GM19351 (cell line): ENCODE results near the gene SYP.
"Not testable (repeated sequence)": the region's sequence is repeated elsewhere in the genome, so short reads cannot be mapped to it uniquely, and the experiment has no call there.

ENCODE experiments used
- ATAC-seq: cut with Tn5 transposase; IDR thresholded peaks from one replicate; pipeline ENCODE4 v1.9.1; 2021; ENCODE audit warnings: mild to moderate bottlenecking, moderate library complexity; ENCODE audit not compliant: unreplicated experiment

SYP gene

DNA sequence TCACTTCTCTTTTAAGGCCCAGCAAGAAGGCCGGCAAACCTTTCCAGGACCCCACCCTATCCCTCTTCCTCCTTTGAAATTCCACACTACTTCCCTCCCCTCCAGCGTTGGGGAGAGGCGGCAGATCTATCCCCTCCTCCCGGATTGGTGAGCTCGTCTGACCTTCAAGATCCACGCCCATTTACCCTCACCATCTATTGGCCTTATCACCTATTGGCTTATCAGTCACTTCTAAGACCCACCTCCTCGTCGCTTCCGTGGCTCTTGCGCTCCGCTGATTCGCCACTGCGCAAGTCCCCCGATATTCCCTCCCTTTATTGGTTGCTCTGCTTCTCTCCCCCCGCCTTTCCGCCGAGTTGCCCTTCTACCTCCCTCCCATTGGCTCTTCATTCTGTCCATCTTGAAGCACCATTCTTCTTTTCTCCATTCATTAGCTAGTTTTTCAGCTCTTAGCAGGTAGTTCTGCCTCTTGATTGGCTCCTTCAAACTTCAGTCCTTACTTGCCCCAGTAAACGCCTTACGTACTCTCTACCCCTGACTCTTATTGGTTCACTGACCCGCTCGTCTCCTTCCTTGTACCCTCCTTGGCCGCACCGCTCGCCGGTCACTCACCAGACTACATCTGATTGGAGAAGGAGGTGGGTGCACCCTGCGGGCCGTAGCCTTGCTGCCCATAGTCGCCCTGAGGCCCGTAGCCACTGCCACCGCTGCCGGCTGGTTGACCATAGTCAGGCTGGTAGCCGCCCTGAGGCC is 9.0 kb downstream of the SYP start:
- ATAC-seq, result peak; percentile 88

DNA sequence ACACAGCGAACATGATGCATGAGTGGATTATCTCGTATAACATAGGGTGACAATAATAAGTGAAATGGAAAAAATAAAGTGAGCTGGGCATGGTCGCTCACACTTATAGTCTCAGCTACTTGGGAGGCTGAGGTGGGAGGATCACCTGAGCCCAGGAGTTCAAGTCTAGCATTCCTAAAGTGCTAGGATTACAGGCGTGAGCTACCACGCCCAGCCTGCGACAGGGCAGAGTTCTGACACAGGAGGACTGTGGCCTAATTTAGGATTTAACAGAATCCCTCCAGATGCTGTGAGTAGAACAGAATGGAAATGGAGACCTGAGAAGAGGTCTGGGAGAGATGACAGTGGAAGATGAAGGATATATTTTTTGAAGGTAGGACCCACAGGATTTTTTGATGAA is 10.4 kb downstream of the SYP start:
- ATAC-seq, result no peak

DNA sequence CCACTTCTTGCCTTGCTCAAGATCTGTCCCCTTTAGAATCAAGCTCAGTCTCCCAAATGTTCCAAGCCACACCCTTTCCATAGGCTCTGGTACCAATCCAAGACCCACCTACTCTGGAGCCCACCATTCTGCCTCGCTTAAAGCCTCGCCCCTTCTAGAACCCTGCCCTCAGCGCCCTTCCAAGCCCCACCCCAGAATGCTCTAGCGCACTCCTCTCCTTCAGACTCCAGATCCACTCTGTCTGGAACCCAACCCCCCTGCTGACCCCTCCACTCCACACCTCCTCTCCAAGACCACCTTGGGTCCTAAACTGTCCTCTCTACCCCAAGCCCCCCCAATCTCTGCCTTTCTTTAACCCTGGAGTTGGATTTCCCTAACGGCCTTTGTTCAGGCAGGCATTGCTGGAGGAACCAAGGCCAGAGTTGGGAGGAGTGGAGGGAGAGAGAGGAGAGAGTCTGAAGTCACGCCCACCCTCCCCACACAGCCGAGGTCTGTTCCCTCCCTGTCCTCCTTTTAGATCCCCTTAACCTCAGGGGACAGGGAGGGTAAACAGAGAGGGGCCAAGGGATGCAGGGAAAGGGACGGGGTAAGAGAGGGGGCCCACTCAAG is 11.4 kb downstream of the SYP start:
- ATAC-seq, result no peak

DNA sequence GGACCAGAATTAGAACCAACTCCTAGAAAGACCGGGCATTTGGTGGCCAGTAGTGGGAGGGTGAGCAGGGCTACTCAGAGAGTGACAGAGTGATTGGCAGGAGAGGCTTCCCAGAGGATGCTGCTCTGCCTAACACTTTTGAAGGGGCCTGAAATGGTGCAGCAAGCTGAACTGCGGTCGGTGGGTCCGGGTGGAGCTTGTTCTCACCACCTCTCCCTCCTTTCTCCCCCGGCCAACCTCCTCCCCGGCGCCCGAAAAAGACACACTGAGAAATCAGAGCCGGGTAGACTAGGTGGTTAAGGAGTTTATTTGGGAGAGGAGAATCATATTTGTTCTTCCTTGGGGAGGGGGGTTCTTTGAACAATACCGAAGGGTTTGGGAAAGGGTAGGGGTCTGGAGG is 12.5 kb downstream of the SYP start:
- no peak for ATAC-seq

DNA sequence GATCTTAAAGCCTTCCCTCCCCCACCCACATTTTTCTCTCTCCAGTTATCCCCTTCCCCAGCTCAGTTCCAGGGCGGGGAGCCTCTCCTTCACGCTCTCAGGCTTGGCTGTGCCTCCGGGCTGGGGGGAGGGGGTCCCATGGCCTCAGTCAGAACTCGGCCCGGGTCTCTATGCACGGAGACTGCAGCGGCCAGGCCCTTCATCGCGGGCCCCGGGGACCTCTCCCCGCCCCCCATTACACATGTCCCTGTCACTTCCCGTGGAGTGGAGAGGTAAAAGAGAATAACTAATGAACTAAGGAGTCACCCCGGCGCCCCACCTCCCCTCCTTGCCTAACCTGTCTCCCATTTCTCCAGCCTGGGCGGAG is 13.0 kb downstream of the SYP start:
- ATAC-seq, result no peak

DNA sequence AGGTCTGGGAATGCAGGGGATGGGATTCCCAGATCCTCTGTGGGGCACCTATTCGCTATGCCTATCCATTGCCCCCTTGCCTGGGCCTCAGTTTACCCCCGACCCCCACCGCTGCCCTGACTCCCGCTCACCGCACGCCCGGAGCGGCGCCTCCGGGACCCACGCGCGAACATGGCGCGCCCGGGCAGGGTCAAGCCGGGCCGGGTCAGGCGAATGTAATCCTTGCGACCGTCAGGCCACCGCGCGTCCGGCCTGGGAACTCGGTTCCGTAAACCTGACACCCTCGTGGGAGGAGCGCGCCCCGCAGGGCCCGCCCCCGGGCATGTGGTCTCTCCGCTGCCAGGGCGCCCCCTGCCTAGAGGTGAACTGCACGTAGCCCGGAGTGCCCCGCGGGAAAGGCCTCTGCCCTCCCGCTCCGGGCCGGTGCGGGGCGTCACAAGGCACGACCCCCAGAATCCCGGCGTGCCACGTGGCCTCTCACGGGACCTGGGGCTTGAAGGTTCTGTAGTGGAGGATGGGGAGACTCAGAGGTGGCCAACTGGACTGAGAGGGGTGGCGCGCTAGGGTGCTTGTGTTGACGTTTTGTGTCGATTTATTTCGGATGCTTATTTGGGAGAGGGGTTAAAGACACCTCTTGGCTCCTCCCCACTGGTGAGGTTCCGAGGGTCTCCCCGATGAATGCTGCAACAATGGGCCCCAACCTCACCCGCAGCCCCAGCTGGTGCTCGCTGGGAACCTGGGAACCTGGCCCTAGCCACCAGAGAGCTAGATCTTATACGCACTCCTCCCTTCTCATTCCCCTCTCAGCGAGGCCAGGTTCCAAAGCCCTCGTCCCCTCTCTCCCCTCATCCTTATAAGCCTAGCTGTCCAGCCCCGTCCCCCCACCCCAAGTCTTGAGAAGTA is 13.6 kb downstream of the SYP start, which contains the start of gene PRICKLE3:
Gene PRICKLE3 (minus strand): TSS at position 249 of the 903 bp plus-strand sequence. CDS start 76 bp downstream, at position 173.
- peak; percentile 27 for ATAC-seq

DNA sequence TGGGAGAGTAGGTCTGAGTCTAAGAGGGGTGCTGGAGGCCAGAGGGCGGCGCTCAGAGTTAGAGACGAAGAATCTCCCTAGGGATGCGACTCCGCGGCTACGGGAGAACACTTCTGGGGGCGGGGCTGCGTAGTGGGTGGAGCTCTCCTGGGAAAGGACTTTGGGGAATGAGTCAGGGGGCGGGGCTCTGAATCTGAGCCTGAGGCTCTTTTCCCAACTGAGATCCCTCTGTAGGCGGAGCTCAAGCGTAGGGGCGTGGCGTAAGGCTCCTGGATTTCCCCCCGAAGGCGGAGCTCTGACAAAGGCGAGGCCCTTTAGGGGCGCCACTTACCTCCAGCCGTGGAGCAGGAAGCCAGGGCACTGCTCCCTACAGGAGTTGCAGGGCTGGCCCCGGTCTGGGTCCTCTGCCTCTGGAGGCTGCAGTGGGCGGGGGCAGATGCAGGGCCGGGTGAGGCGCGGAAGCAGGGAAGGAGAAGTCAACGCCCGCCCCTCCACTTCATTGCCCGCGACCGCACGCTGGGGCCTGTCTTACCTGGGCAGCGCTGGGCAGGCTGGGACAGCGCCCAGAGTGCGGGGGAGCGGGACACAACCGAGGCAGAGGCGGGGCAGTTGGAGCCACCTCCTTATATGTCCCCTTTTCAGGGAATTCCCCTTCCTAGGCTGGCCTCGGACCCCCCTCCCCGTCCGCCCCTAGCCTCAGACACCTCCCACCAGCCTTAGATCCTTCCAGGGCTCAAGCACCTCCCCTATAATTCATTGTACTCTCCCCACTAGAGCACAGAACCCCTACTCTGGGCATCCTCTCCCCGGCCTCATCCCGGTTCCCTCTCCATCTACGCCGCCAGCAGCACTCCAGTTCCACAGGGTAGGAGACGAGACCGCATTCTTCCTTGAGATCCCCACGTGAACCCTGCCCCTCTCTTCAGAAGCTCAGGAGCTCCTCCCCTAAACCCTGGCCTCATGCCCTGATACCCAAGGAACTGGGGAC is 15.4 kb downstream of the SYP start:
- ATAC-seq, result peak; percentile 41

DNA sequence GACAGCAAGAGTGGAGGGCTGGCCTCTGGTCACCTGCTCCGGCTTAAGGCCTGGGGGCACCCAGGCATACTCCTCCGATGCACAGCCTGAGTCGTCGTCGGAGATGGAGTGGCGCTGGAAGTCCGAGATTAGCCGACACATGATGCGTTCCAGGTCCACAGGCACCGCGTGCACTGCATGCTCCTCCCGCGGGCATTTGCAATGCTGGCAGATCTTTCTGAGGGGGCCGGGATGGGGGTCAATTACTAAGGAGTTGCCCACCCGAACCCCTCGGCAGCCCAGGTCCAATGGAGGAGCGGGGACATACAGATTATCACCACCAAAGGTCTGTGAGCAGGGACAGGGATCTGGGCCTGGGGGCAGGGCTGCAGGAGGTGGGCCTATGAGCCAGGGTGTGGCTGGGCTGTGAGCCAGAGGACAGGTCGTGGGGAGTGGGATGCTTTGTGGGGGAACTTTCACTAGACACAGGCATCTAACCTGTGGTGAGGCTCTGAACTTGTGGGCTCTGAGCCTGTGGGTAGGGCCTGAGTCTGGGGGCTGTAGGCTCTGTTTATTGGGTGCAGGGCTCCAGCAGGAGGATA is 16.2 kb downstream of the SYP start:
- ATAC-seq, result no peak

DNA sequence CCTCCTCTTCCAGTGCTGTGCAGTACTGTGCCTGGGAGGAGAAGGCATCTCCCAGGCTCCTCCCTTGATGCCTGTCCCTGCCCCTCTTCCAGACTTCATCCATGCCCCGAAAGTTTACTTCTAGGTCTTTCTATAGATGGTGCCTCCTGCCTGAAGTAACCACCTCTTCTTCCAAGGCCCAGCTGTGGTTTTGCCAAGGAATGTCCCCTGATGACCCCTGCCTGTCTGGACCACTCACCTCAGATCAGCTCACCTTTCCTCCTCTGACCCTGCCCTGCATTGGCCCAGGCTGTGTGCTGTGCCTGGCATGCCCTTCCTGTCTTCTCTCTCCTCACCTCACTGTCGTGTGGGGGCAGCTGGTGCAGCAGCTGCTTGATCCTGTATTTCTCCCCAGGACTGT is 20.6 kb downstream of the SYP start:
- no peak for ATAC-seq

DNA sequence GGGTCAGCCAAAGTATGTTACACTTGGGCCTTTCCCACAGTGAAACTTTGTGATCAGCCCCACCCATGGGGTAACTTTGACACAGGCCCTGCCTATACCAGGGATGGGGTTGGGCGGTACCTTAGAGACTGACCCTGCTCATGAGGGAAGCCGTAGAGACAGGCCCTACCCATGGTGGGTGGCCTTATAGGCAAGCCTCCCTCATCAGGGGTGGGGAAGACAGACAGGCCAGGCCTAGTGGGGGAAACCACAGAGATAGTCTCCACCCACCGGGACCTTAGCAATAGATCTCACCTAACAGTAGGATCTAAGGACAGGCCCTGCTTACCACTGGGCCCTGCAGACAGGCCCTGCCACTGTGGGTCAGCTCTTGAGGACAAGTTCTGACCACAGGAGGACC is 21.5 kb downstream of the SYP start:
- ATAC-seq, result no peak

DNA sequence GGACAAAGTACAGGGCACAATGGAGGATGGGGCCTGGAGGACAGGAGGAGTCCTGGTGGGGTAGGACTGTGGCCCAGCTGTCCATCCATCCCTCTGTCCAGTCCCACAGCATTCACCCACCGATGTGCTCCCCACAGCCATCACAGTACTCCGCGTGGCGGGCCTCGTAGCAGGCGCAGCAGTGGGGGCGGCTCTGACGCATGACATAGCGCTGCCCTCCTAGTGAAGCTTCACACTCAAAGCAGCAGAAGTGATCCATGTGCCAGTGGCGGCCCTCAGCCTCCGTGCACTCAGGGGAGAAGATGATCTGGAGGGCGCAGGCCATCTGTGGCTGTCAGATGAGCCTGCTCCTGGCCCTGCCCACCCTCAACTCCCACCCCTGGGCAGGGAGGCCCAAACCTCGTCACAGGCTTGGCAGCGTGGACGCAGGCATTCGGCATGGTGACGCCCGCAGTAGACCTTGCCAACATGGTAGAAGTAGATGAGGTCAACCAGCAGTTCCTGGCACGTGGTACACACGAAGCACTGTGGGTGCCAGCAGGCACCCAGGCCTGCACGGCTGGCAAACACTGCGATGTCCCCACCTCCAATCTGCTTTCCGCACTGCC is 22.0 kb downstream of the SYP start:
- ATAC-seq, result no peak

DNA sequence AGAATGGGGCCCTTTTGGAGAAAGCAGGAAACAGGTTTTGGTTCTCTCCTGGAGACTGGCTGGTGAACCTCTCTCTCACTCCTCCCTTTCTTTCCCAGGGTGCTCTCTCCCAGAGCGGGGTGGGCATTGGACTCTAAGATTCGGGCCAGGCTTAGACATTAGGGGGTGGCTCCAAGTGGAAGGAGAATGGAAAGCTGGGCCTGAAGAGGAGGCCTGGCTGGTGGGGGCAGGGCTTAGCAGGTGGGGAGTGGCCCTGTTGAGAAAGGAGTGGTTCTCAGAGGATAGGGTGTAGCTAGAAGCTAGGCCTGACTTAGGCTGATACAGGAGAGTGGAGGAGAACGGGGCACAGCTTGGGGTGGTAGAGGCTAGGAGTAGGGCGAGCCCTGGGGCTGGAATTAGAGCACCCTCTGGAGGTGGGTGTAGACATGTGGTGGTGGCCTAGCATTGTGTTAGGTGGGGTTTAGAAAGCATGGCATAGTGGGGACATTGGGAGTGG is 22.6 kb downstream of the SYP start:
- no peak for ATAC-seq

DNA sequence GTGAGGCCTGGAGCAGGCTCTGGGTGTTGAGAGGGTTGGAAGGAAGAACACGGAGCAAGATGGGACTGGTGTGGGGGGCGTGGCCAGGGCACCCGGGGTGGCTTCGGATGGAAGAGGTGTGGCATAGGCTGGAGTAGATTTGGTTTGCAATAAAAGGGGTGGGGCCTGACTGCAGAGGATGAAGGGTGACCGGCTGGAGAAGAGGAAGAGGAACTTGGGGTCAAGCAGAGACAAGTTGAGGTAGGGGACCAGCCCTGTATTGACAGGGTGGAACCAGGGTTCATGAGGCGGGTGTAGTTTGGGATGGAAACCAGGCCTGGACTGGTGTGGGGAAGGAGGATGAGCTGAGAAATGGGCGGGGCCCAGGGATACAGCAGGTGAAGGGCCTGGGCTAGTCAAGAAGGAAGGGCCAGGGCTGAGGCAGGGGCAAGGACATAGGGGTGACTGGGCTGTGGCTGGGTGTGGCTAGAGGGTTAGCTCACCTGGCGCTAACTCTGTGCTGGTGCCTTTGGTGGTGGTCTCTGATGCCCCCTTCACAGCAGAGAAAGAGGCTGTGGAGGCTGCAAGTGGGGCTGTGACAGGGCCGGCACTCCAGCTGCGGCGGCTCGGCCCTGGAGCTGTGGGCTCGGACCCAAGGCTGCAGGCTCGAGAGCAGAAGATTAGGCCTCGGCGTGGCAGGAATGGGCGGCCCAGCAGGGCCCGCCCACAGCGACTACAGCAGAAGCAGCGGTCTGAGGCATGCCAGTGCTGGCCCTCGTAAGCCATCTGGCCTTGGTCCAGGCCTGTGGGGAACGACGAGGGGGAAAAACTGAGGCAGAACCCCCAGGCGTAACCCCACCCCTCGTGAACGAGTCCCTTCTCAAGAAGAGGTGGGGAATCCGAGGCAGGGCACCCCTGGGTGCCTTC is 23.3 kb downstream of the SYP start:
- no peak for ATAC-seq

DNA sequence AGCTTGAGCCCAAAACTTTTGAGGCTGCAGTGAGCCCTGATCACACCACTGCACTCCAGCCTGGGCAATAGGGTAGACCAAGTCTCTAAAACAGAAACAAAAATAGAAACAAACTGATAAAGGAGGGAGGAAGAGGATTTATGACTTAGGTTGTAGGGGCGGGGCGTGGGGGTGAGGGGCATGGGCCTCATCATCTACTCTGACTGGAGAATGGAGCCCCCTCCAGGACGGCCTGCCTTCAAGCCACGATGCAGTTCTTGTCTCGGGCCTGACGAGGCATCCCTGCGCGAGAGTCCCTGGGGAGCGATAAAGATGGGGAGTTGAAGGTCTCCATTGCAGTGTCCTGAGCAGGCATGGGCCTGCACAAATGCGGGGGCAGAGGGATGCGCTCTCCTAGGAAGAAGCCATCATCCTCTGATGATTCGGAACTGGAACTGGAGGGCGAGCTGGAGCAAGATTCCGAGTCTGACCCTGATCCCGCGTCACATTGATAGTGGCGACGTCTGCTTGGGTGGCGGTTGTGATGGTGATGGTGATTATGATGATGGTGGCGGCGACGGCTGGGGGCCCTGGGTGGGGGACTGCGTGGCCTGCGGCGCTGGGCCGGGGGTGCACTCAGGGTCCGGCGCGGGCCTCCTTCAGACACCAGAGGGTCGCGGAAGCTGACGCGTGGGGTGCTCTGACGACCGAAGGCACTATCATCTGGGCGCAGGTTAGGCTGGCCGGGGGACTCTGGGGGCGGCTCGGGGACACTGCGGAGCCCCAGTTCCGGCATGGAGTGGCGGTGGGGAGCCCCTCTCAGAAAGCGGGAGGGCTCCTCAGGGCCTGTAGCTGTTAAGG is 24.3 kb downstream of the SYP start:
- no peak for ATAC-seq

DNA sequence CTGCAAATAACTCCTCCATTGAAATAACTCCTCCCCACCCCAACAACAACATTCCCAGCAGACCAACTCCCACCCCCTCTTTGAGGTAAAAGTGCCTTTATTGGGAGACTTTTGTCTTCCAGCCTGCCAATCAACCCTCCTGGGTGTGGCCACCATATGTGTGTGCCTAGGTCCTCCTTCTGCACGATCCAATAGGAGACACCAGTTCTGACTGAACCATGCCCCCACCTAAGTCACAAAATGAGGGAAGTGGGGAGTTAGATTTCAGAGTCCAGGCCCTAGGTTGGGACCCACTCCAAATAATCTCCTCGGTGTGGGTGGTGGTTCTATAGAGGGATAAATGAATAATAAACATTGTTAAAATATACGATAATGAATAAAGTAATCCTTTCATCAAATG is 25.3 kb downstream of the SYP start:
- ATAC-seq, result no peak

DNA sequence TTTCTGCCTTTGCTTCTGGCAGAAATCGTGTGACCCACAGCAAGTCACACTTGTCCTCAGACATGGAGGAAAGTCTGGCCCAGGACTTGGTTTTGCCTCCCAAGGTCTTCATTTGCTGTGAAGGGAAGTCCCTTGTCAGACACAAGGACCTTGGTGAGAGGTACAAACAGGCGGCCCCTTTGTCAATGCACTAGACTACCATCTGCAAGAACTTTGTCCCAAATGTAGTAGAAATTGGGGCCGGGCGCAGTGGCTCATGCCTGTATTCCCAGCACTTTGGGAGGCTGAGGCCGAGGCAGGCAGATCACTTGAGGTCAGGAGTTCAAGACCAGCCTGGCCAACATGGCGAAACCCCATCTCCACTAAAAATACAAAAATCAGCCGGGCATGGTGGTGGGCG is 26.4 kb downstream of the SYP start:
- ATAC-seq, result not testable (repeated sequence)

DNA sequence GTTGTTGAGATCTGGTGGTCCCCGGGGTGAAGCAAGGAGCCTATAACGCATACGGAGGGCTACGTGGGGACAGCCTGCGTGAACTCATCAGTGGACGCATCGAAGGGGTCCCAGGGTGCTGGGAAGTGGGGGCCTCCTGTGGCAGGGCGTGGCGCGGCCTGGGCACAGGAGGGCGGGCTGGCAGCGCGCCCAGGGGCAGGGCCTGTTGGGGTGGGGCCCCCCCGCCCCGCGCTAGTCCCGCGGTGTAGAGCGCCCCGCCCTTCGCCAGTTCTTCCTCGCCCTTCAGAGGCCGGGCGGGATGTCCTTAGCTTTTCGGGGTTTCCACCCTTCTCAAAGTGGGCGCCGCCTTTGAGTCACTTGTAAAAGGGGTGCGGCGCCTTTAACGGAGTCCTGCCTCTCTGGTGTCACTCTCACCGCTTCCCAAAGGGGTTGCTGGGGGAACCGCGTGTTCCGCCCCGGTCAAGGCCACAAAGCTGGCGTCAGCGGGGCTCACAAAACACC is 27.7 kb downstream of the SYP start:
- ATAC-seq, result peak; percentile 73
